Measurements from ENCODE around the gene THBS1. TPM values are rescaled to one million over a fixed set of nuclear protein-coding genes. Genes with fewer than 3 reads are reported as not detected.

The THBS1 gene
- total RNA-seq (191 and 220 TPM in 2 replicates), polyA plus RNA-seq (82.9 and 105 TPM in 2 replicates)

DNA sequence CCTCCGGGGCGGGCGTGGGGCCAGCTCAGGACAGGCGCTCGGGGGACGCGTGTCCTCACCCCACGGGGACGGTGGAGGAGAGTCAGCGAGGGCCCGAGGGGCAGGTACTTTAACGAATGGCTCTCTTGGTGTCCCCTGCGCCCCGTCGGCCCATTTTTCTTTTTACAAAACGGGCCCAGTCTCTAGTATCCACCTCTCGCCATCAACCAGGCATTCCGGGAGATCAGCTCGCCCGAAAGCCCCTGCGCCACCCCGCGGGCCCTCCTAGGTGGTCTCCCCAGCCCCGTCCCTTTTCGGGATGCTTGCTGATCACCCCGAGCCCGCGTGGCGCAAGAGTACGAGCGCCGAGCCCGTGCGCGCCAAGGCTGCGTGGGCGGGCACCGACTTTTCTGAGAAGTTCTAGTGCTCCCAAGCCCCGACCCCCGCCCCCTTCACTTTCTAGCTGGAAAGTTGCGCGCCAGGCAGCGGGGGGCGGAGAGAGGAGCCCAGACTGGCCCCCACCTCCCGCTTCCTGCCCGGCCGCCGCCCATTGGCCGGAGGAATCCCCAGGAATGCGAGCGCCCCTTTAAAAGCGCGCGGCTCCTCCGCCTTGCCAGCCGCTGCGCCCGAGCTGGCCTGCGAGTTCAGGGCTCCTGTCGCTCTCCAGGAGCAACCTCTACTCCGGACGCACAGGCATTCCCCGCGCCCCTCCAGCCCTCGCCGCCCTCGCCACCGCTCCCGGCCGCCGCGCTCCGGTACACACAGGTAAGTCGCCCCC, at the start of gene THBS1:
Gene THBS1 (plus strand): TSS at position 595 of the 757 bp plus-strand sequence. CDS start 779 bp downstream, outside the sequence.
- Histone ChIP-seq H3K9me3 (ENCODE audit: low read depth) (no peaks in the 10 kb centered on the region), H3K79me2 (peaks cover 30% of the 10 kb centered on the region), H2AFZ (peak within 1 kb of the TSS; percentile 49), H3K4me1 (ENCODE audit: insufficient read depth) (peaks cover 17% of the 10 kb centered on the region), H3K36me3 (replicated peaks; ENCODE audit: insufficient read depth, low read depth) (no peaks in the 10 kb centered on the region), H3K4me2 (peak within 1 kb of the TSS; percentile 81), H3K4me3 (peak within 1 kb of the TSS; percentile 20), H3K27ac (peak within 1 kb of the TSS; percentile 91), H3K27me3 (no peaks in the 10 kb centered on the region), H3K9me2 (replicated peaks; ENCODE audit: insufficient read depth) (no peaks in the 10 kb centered on the region), H4K20me1 (ENCODE audit: insufficient read depth, poor library complexity, severe bottlenecking) (peaks cover 12% of the 10 kb centered on the region)
- no peak for TF ChIP-seq EZH2phosphoT487 (IDR thresholded peaks at IDR 0.05; ENCODE audit: low read depth, severe bottlenecking, unreplicated experiment)
- no peak for TF ChIP-seq CTCF (IDR thresholded peaks at IDR 0.05; ENCODE audit: poor library complexity)
- peak; percentile 94 for DNase-seq (ENCODE audit: low spot score)
- WGBS (ENCODE audit: low lambda C conversion rate, missing lambda C conversion rate): under 1% methylated on average over 60 of the region's 74 CpGs

DNA sequence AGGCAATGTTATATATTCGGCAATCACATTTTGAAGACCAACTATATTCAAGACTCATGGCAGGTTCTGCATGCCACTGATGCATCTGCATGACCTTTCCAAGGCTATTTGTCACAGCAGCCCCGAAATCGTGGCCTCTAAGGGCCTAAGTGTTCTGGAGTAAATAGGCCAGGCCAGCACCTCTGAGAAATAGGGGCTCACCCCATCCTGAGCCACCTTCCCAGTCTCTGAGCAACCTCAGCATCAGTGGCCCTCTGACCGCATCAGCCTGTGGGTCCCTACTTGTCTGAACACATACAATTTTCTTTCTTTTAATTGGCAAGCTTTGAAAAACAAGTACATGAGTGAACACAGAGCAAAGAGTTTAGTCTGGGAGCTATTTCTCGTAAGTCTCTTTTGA, 45.9 kb upstream of the THBS1 start:
- Histone ChIP-seq H3K79me2 (no peaks in the 10 kb centered on the region), H2AFZ (no peak overlapping the region), H3K27ac (no peak overlapping the region), H3K4me3 (no peak overlapping the region), H4K20me1 (ENCODE audit: insufficient read depth, poor library complexity, severe bottlenecking) (no peaks in the 10 kb centered on the region), H3K27me3 (no peaks in the 10 kb centered on the region), H3K9me2 (replicated peaks; ENCODE audit: insufficient read depth) (no peaks in the 10 kb centered on the region), H3K36me3 (replicated peaks; ENCODE audit: insufficient read depth, low read depth) (no peaks in the 10 kb centered on the region), H3K4me1 (ENCODE audit: insufficient read depth) (peaks cover 4% of the 10 kb centered on the region), H3K9me3 (ENCODE audit: low read depth) (no peaks in the 10 kb centered on the region), H3K4me2 (no peak overlapping the region)
- DNase-seq (ENCODE audit: low spot score): no peak
- TF ChIP-seq EZH2phosphoT487 (IDR thresholded peaks at IDR 0.05; ENCODE audit: low read depth, severe bottlenecking, unreplicated experiment) (no peak), CTCF (IDR thresholded peaks at IDR 0.05; ENCODE audit: poor library complexity) (no peak), EZH2 (IDR thresholded peaks at IDR 0.05; ENCODE audit: borderline replicate concordance) (no peak)
- 92% methylated on average over 5 of the region's 5 CpGs for WGBS (ENCODE audit: low lambda C conversion rate, missing lambda C conversion rate)

- H3K9me2 ChIP-seq (replicated peaks; ENCODE audit: insufficient read depth): no peaks in the 10 kb centered on the region
- H3K4me1 ChIP-seq (ENCODE audit: insufficient read depth): peaks cover 4% of the 10 kb centered on the region
- H3K79me2 ChIP-seq: no peaks in the 10 kb centered on the region
- H3K4me3 ChIP-seq: no peak overlapping the region
- no peaks in the 10 kb centered on the region for H3K9me3 ChIP-seq (ENCODE audit: low read depth)
- no peak overlapping the region for H3K4me2 ChIP-seq
- 78% methylated on average over 10 of the region's 10 CpGs for WGBS (ENCODE audit: low lambda C conversion rate, missing lambda C conversion rate)
- H4K20me1 ChIP-seq (ENCODE audit: insufficient read depth, poor library complexity, severe bottlenecking): no peaks in the 10 kb centered on the region
- H2AFZ ChIP-seq: no peak overlapping the region
- no peak overlapping the region for H3K27ac ChIP-seq
- TF ChIP-seq CTCF (IDR thresholded peaks at IDR 0.05; ENCODE audit: poor library complexity) (no peak), EZH2phosphoT487 (IDR thresholded peaks at IDR 0.05; ENCODE audit: low read depth, severe bottlenecking, unreplicated experiment) (no peak), EZH2 (IDR thresholded peaks at IDR 0.05; ENCODE audit: borderline replicate concordance) (no peak)
- no peaks in the 10 kb centered on the region for H3K27me3 ChIP-seq
- no peaks in the 10 kb centered on the region for H3K36me3 ChIP-seq (replicated peaks; ENCODE audit: insufficient read depth, low read depth)
- no peak for DNase-seq (ENCODE audit: low spot score)
These were observed 45.4 kb upstream of the THBS1 start for GRCh38 chr15:39535466-39535865.
